ENCODE measurements around the gene NIPAL4.
A peak's percentile ranks its signal among the peaks of the same experiment; 100 is the strongest.

The NIPAL4 gene

GRCh38 chr5:157520911-157521703, 61.1 kb downstream of the NIPAL4 start:
- peaks cover 68% of the 10 kb centered on the region for H3K36me3 Mint-ChIP-seq
- H3K27ac Mint-ChIP-seq: peak overlapping the region; percentile 35
- H3K4me3 Mint-ChIP-seq: no peak overlapping the region
- CTCF ChIA-PET: no interaction called here
- H3K9me3 Mint-ChIP-seq: no peaks in the 10 kb centered on the region
- H3K27me3 Mint-ChIP-seq: no peaks in the 10 kb centered on the region
- DNase-seq: no peak
- peaks cover 37% of the 10 kb centered on the region for H3K4me1 Mint-ChIP-seq

GRCh38 chr5:157521704-157522029, 61.7 kb downstream of the NIPAL4 start:
- Mint-ChIP-seq H3K27ac (peak overlapping the region; percentile 8), H3K4me1 (peaks cover 42% of the 10 kb centered on the region), H3K36me3 (peaks cover 65% of the 10 kb centered on the region), H3K27me3 (no peaks in the 10 kb centered on the region), H3K4me3 (no peak overlapping the region), H3K9me3 (no peaks in the 10 kb centered on the region)
- CTCF ChIA-PET: no interaction called here
- no peak for DNase-seq

GRCh38 chr5:157523976-157524375, 64.0 kb downstream of the NIPAL4 start:
- CTCF ChIA-PET: interaction anchor here (0.7 kb wide), 1 partner anchor 125 kb away, joined by 3 read pairs; no protein-coding TSS in a partner anchor
- Mint-ChIP-seq H3K36me3 (peaks cover 69% of the 10 kb centered on the region), H3K4me1 (peaks cover 51% of the 10 kb centered on the region), H3K4me3 (no peak overlapping the region), H3K9me3 (no peaks in the 10 kb centered on the region), H3K27ac (no peak overlapping the region), H3K27me3 (no peaks in the 10 kb centered on the region)
- no peak for DNase-seq
